Body of pancreas (tissue), 4 donors: ENCODE results near the gene TERB1. TPM values are rescaled to one million over a fixed set of nuclear protein-coding genes. Genes with fewer than 3 reads are reported as not detected.
"Not testable (repeated sequence)": the region's sequence is repeated elsewhere in the genome, so short reads cannot be mapped to it uniquely, and the experiment has no call there.

Experiments used
- ATAC-seq: fragments of 150-250 bp; one replicate; pipeline ENCODE4 v1.9.1; 2016
- DNase-seq, 4 donors: peaks; one replicate each; pipeline ENCODE4 v3.0.0-alpha.2; 2019
- H3K27ac ChIP-seq, 4 donors: fragments of 200-600 bp; sonication (generic); 1 replicate in 3 of 4; 2 replicates in 1 of 4; pipeline versions ENCODE4 v1.5.1 to v1.6.1; 2016 to 2019; ENCODE audit warnings: mild to moderate bottlenecking in 1 of 4, mixed read lengths in 1 of 4, moderate library complexity in 1 of 4
- H3K27me3 ChIP-seq, 2 donors: fragments of 200-600 bp; sonication (generic); one replicate each; pipeline ENCODE4 v1.6.0; 2016; ENCODE audit warnings: mild to moderate bottlenecking in 1 of 2
- H3K36me3 ChIP-seq, 2 donors: fragments of 200-600 bp; sonication (generic); replicated peaks in 1 of 2; 2 replicates each; pipeline ENCODE4 v1.5.1; 2016; ENCODE audit warnings: low read depth in 2 of 2; ENCODE audit not compliant: insufficient read depth in 1 of 2
- H3K4me1 ChIP-seq: fragments of 200-600 bp; sonication (generic); one replicate; pipeline ENCODE4 v1.6.0; 2016
- H3K4me3 ChIP-seq, 2 donors: fragments of 200-600 bp; sonication (generic); 1 replicate in 1 of 2; 2 replicates in 1 of 2; pipeline ENCODE4 v1.5.1; 2016 to 2019
- H3K9me3 ChIP-seq, 3 donors: fragments of 200-600 bp; sonication (generic); 1 replicate in 2 of 3; 2 replicates in 1 of 3; pipeline ENCODE4 v1.5.1; 2016
- POLR2A ChIP-seq, 3 donors: fragments of 450-650 bp; IDR thresholded peaks; one replicate each; pipeline ENCODE4 v1.6.1; 2016; ENCODE audit warnings: antibody characterized with exemption in 3 of 3, mild to moderate bottlenecking in 2 of 3
- WGBS, 2 donors: methylation state at CpG; one replicate each; pipeline ENCODE4 v1.1.5; 2017; 5-methylcytosine and 5-hydroxymethylcytosine counted together
- intact Hi-C: fragments of 100-400 bp; cut with DNase I; formaldehyde crosslinking; loops from one replicate; pipeline ENCODE4 v1.15.1; 2023
- total RNA-seq, 2 donors: library from RNA; depleted of rRNA; stranded (reverse); fragments of >200 nt; gene quantifications; one replicate each; pipeline ENCODE4 v1.1.0, GENCODE V29; 2016
- TF ChIP-seq, protein P1 (sequence below), 7 experiments: fragments of 450-650 bp in 4 of 7; fragments of 200-600 bp in 3 of 7; sonication (generic) in 3 of 7; IDR thresholded peaks; one replicate each; pipeline ENCODE4 v1.5.1; 2016 to 2019; ENCODE audit warnings: antibody characterized with exemption in 7 of 7

Gene TERB1
- total RNA-seq, 2 donors from 2014 or later = not detected

DNA sequence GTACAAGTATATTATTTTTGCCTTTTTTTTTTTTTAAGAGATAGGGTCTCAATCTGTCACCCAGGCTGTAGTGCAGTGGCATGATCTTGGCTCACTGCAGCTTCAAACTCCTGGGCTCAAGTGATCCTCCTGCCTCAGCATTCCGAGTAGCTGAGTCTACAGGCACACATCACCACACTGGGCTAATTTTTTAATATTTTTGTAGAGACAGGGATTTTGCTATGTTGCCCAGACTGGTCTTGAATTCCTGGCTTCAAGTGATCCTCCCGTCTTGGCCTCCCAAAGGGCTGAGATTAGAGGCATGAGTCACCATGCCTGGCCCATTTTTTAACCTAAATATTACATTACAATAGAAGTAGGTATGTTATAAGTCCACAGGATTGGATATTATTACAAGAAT, 3.2 kb downstream of the TERB1 start:
- no peak for TF ChIP-seq POLR2A (IDR thresholded peaks at IDR 0.05)
- TF ChIP-seq, protein P1, sequence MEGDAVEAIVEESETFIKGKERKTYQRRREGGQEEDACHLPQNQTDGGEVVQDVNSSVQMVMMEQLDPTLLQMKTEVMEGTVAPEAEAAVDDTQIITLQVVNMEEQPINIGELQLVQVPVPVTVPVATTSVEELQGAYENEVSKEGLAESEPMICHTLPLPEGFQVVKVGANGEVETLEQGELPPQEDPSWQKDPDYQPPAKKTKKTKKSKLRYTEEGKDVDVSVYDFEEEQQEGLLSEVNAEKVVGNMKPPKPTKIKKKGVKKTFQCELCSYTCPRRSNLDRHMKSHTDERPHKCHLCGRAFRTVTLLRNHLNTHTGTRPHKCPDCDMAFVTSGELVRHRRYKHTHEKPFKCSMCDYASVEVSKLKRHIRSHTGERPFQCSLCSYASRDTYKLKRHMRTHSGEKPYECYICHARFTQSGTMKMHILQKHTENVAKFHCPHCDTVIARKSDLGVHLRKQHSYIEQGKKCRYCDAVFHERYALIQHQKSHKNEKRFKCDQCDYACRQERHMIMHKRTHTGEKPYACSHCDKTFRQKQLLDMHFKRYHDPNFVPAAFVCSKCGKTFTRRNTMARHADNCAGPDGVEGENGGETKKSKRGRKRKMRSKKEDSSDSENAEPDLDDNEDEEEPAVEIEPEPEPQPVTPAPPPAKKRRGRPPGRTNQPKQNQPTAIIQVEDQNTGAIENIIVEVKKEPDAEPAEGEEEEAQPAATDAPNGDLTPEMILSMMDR (IDR thresholded peaks at IDR 0.05) = no peak
- Histone ChIP-seq H3K36me3 (no peaks in the 10 kb centered on the region), H3K4me1 (no peaks in the 10 kb centered on the region), H3K9me3 (no peaks in the 10 kb centered on the region), H3K4me3 (no peak overlapping the region), H3K27ac (no peak overlapping the region), H3K27me3 (no peaks in the 10 kb centered on the region)
- DNase-seq = no peak
- ATAC-seq = no peak
- 80 to 95% methylated on average over 2 of the region's 2 CpGs for WGBS, 2 donors
- intact Hi-C loops = no loop called here

DNA sequence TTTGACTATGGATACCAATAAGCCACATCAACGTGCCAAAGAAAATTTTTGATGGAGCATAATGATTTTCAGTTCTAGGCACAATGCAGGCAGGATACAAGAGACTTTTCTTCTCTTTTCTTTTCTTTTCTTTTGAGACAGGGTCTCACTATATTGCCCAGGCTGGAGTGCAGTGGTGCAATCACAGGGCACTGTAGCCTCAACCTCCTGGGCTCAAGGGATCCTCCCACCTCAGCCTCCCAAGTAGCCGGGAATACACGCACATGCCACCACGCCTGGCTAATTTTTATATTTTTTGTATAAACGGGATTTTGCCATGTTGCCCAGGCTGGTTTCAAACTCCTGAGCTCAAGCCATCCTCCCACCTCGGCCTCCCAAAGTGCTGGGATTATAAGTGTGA, 7.4 kb downstream of the TERB1 start:
- intact Hi-C loops, DNase-seq, H3K4me3 ChIP-seq, H3K27ac ChIP-seq, H3K36me3 ChIP-seq, ATAC-seq, H3K27me3 ChIP-seq, H3K9me3 ChIP-seq, H3K4me1 ChIP-seq: not testable (repeated sequence)
- whole genome bisulfite sequencing, 2 donors = 72 to 81% methylated on average over 6 of the region's 6 CpGs

DNA sequence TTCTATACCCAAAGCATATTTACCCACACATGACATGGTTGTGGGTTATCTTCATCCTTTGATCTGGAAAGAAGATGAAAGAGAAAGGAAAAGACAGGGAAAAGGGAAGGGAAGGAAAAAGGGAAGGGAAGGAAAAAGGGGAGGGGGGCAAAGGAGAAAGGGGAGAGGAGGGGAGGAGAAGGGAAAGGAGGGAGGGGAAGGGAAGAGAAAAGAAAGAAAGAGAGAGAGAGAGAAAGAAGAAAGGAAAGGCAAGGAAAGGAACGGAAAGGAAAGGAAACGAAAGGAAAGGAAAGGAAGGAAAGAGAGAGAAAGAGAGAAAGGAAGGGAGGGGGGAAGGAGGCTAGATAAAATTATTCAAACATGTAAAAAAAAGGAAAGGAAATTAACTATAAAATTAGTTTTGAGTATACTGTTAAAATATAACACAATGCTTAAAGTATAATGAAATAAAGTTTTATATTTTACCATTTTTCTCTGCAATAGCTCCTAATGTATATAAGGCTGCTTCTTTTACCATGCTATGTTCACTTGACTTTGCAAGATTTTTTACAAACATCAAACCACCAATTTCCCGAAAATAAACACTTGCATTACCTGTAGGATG, 11.2 kb downstream of the TERB1 start:
- WGBS, 2 donors = 64 to 80% methylated on average over 3 of the region's 3 CpGs
- Histone ChIP-seq H3K27me3 (no peaks in the 10 kb centered on the region), H3K36me3 (no peaks in the 10 kb centered on the region), H3K4me3 (no peak overlapping the region), H3K9me3 (no peaks in the 10 kb centered on the region), H3K27ac (no peak overlapping the region), H3K4me1 (no peaks in the 10 kb centered on the region)
- TF ChIP-seq, protein P1 (IDR thresholded peaks at IDR 0.05) = no peak
- no peak for TF ChIP-seq POLR2A (IDR thresholded peaks at IDR 0.05)
- ATAC-seq (no peak), DNase-seq (no peak)
- intact Hi-C loops = no loop called here

DNA sequence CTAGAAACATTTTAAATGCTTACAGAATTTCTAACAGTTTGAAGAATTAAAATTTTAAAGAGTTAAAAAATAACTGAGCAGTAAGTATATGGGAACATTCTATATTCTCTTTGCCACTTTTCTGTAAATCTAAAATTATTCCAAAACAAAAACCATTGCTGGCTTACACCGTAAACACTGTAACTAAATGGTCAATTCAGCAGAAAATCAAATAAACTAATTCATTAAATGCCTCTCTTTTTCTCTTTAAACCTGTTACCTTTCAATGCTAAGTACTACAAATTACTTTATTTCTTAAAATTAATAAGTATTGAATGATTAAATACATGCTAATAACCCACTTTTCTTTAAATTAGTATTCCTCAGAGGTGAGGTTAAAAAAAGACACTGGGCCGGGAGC, 14.0 kb downstream of the TERB1 start:
- no peak overlapping the region for H3K27ac ChIP-seq
- no peak for DNase-seq
- H3K9me3 ChIP-seq = no peaks in the 10 kb centered on the region
- no peaks in the 10 kb centered on the region for H3K27me3 ChIP-seq
- TF ChIP-seq POLR2A (IDR thresholded peaks at IDR 0.05) = no peak
- TF ChIP-seq, protein P1 (IDR thresholded peaks at IDR 0.05) = no peak
- 95 to 97% methylated on average over 2 of the region's 2 CpGs for WGBS, 2 donors
- no peaks in the 10 kb centered on the region for H3K36me3 ChIP-seq
- H3K4me1 ChIP-seq = no peaks in the 10 kb centered on the region
- no peak overlapping the region for H3K4me3 ChIP-seq
- intact Hi-C loops = no loop called here
- ATAC-seq = no peak

DNA sequence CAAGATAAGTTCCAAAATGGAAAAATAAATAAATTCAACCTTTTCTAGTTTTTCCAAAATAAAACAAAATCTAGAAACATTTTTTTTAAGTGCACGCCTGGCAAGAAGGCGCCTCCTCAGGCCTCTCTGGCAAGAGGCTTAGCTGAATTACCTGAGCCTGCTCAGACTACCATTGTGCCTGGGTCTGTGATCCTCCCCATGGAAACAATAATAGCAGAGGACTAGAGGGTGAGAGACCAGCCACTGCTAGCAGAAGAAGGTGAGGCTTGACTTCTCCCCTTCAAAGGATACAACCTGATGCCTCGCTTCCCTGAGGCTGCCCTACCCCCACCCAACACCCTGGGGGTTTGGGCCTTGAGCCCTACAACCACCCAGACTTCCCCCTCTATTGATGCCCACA, 14.8 kb downstream of the TERB1 start:
- no peak for TF ChIP-seq POLR2A (IDR thresholded peaks at IDR 0.05)
- TF ChIP-seq, protein P1 (IDR thresholded peaks at IDR 0.05) = no peak
- DNase-seq = no peak
- intact Hi-C loops = no loop called here
- Histone ChIP-seq H3K27ac (no peak overlapping the region), H3K4me3 (no peak overlapping the region), H3K4me1 (no peaks in the 10 kb centered on the region), H3K36me3 (no peaks in the 10 kb centered on the region), H3K9me3 (no peaks in the 10 kb centered on the region), H3K27me3 (no peaks in the 10 kb centered on the region)
- WGBS, 2 donors = 89 to 91% methylated on average over 2 to 3 of the region's 3 CpGs
- no peak for ATAC-seq
